Stimulated activated CD4-positive, alpha-beta T cell treated with anti-CD3 and anti-CD28 coated beads, Interleukin-1b, Interleukin-23, amount 100 ng/mL, for 48 hours (primary cell): ENCODE measurements around the gene CST1.

Experiments used
- DNase-seq: peaks from one replicate; pipeline ENCODE4 v3.0.0-alpha.2; 2020

Gene CST1

GRCh38 chr20:23700931-23701330 lies 49.8 kb downstream of the CST1 start:
- no peak for DNase-seq

- DNase-seq: no peak
These were observed 52.8 kb downstream of the CST1 start for GRCh38 chr20:23697947-23698346.
